NCI-H510A treated with DMSO at 0.1 percent for 48 hours (cell line): ENCODE results near the gene PRPF38B.
"Not testable (repeated sequence)": the region's sequence is repeated elsewhere in the genome, so short reads cannot be mapped to it uniquely, and the experiment has no call there.

ENCODE experiments used
- DNase-seq: peaks from one replicate; lab custom pipeline; 2025; lab: John Stamatoyannopoulos, UW

The PRPF38B gene

DNA sequence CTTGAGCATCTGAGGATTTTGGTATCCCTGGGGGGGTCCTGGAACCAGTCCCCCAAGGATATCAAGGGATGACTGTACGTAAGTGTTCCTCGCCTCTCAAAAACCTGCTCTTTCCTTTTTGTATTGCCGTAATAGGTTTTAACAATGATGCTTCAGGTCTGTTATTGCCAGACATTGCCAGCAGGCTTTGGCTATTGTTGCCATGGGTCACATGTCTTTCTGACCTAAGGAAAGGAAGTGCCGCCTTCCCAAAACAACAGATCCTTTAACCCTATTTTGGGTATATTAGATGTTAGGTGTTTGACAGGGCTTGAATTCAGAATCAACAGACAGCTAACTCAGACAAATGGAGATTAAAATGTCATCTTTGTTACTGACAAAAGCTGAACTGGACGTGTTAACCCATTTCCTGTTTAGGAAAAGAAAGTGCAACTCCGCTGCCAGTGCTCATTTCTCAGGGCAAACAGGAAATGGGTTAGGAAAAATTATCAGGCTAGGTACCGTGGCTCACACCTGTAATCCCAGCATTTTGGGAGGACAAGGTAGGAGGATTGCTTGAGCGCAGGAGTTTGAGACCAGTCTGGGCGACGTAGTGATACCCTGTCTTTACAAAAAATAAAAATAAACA, 12.4 kb upstream of the PRPF38B start:
- no peak for DNase-seq

GRCh38 chr1:108681701-108682100, 10.4 kb upstream of the PRPF38B start:
- not testable (repeated sequence) for DNase-seq

DNA sequence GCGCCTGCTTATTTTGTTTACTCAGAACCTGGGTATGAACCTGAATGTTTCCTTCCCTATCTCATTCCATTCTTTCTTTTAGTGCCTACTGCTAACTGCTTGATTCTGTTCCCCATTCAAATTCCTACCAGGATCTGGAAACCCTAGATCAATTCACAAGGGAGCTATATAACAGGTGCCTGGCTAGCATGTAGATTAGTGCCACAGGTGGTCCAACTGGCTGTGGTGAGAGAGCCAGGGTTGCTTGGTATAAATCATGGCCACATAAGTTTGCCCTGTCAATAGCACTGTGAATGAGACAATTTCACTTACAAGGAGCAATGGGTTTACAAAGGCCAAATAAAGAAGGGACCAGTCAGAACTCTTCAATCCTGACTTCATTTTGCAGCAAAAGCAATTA, 6.6 kb upstream of the PRPF38B start:
- DNase-seq: no peak

GRCh38 chr1:108686614-108687313, 5.3 kb upstream of the PRPF38B start:
- DNase-seq: no peak

DNA sequence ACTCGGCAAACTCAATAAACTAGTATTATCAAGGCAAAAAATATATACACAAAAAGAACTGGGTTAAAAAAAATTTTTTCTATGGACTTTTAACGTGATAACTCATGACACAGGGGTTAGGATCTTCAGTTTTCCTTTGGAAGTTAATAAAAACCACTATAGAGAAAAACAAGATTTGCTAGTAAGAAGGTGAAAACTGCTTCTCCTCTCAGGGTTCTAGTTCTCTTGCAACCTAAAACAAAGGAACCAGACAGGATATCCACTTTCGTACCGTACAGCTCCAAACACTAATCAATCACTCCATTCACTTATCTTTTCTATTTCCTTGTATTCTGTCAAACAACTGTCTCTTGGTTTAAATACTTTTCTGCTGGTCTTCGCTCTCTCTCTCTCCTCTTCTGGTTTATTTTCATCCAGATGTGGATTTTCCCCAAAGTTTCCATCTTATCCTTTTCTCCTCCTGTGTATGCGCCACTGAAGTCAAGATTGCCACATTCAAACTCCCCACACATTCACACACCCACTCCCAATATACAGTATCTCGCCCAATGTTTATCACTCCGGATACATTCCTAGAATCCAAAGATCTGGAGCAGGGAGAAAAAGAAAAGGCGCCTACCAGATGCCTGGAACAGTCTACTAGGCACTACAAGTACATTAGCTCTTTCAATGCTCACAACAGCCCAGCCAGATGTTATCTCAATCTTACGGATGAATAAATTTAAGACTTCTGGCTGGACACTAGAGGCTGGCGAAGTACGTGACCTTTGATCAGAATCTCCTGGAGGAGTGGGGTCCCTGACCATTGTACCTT, 775 bp upstream of the PRPF38B start:
- DNase-seq: no peak

- DNase-seq: peak; percentile 55
These were observed 880 bp downstream of the PRPF38B start for GRCh38 chr1:108692724-108693655.

GRCh38 chr1:108695535-108695934, 3.4 kb downstream of the PRPF38B start:
- DNase-seq: no peak

- DNase-seq: no peak
These were observed 7.5 kb downstream of the PRPF38B start for GRCh38 chr1:108699375-108700332.

- no peak for DNase-seq
These were observed 9.2 kb downstream of the PRPF38B start for GRCh38 chr1:108701176-108701849.

DNA sequence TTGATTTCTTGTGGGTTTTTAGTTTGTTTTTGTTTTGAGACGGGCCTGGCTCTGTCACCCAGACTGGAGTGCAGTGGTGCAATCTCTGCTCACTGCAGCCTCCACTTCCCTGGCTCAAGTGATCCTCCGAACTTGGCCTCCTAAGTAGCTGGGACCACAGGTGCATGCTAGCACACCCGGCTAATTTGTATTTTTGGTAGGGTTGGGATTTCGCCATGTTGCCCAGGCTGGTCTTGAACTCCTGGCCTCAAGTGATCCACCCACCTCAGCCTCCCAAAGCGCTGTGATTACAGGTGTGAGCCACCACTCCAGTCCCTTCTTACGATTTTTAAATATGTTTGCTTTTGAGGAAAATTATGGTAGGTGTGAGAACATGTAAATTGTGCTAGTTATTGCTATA, 10.0 kb downstream of the PRPF38B start:
- not testable (repeated sequence) for DNase-seq

DNA sequence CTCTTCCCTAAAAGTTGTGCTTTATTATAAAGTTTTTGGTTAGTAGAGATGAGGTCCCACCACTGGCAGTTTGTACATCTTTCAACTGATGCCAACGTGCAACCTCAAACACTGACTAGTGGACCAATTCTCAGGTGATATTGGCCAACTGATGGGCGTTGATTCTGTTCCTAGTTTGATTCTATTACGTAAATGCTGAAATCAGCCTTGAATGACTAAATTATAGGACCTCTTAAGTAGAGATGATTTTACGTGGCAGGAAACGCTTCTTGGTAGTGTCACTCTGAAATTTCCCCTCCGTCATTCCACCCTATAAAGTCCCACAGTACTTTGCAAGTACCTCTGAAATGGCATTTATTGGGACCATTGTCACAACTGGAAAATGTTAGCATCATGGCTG, 11.8 kb downstream of the PRPF38B start:
- no peak for DNase-seq

DNA sequence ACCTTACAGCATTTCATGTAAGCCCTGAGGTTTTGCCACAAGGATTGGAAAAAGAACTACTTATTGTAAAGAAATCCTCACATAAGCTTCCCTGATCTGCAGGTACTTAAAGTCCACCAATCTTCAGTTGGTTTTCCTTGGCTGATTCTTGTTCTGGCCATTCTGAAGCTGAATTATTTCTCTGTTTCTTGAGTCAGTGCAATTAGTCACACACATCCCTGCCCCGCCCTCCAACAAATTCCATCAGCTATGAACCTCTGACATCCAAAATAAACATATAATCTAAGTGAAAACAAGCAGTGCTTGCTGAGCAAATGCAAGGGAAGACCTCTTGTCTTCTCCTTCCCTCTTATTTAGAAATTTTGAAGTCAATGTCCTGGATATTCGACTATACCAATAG, 12.4 kb downstream of the PRPF38B start:
- DNase-seq: no peak

DNA sequence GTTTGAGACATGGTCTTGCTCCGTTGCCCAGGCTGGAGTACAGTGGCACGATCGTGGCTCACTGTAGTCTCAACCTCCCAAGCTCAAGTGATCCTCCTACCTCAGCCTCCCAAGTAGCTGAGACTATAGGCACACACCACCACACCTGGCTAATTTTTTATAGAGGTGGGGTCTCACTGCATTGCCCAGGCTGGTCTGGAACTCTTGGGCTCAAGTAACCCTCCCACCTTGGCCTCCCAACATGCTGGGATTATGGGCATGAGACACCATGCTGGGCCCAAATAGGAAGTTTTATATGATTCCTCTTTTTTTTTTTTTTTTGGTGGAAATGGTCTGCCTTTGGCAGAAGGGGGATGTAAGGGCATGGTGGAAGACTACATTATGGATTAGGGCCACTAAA, 14.5 kb downstream of the PRPF38B start:
- no peak for DNase-seq

DNA sequence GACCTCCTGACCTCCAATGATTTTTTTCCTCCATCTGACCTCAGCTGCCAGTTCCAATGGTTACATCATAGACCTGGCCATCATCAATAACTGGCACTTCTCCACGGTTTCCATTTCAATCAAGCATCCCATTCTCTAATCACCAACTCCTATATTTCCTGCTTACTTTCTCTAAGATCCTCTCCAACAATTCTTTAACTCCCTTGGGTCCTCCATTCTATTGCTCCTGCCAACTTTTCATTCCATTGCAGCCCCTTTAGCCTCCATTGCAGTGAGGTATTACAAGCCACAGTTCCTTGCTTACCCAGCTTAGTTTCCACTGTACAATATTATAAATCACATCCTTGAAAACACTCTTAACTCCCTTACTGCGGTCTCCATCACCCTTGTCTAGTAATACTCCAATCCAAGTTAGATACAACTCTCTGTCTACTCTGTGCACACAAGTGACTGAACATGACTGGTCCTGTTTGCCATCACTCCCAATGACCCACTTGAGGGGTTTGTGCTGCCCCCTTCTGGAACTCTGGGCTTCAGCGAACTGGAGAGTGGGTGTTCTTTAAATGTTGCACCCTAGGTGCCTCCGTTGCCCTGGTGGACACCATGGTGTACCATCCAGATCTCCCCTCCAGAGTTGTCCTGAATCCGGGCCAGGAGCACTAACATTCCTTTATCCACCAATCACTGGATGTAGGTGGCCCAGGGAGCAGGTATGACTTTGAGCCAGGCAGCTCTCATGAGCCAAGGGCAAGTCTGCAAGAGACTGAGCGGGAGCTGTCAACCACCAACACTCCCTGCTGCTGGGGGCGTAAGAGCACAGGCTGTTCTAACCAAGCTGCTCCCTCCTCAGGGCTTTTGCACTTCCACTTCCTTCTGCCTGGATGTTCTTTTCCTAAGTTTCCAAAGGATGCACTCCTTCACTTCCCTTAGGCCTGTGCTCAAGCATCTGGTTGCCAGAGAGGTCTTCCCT, 16.9 kb downstream of the PRPF38B start:
- no peak for DNase-seq

DNA sequence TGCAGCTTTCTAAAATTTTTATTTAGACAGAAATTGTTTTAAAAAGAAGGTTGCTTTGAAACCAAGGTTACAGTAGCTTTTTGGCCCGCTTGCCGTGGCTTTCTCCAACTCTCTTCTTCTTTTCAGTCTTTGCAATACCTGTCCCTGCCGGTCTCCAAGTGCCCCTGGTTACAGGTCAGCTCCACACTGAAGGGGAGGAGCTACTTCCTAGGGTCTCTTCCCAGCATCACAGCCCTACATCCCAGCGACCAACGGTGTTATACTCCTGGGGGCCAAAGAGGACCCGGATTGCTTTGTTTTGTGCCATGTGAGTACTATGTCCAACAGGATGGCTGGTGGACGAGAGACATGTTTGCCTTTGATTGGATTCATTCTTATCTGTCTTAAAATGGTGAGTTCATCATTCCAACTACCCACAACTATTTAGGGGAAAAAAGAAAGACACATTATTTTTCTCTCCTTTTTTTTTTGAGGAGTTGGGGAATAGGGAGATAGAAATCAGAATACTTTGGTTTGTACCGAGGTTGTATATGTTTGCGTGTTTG, 20.6 kb downstream of the PRPF38B start, which contains the start of gene FNDC7:
TSS of gene FNDC7 (plus strand) at position 303 of the 545 bp plus-strand sequence. CDS start at position 329, 26 bp downstream.
- no peak for DNase-seq

DNA sequence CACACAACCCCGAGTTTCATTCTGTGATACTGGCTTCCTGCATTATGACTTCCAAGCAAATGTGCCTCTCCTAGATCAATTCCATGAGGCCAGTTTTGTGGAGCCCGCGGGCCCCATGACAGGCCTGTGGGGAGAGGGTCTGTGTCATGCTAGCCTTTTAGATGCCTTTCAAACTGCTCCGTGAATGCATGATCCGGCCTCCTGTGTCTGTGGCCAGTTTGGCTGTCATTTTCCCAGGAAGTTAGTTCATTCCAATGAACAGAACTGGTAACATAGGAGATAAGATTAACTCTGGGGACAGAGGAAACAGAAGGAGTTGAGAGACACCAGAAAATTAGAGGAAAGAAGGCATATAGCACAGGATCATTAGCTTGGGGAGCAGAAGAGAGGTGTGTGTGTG, 23.8 kb downstream of the PRPF38B start:
- no peak for DNase-seq

- no peak for DNase-seq
These were observed 24.5 kb downstream of the PRPF38B start for GRCh38 chr1:108716437-108717230.
